HepG2 (cell line): ENCODE measurements around the gene MAP2K3. TPM values are rescaled to one million over a fixed set of nuclear protein-coding genes. Genes with fewer than 3 reads are reported as not detected.

ENCODE experiments used
- ATAC-seq: fragments of 200-7000 bp; cut with Tn5 transposase; 3 replicates; pipeline ENCODE4 v1.9.1; 2020; ENCODE audit warnings: mild to moderate bottlenecking, moderate library complexity
- BruUV-seq: library from RNA; stranded (reverse); fragments of 400-500 nt; replicated peaks from 2 replicates; lab custom pipeline; 2021; lab: Mats Ljungman, UMichigan
- CTCF ChIA-PET: fragments of 300-600 bp; formaldehyde crosslinking; extraction: SDS; loops from one replicate; lab custom pipeline; 2021; ENCODE audit warnings: low total read pairs, inconsistent platforms, low intra/inter-chr PET ratio; lab: Yijun Ruan, JAX
- POLR2A ChIA-PET: fragments of 350-600 bp; sonication (Branson Sonifier 250); formaldehyde crosslinking; loops from one replicate; lab custom pipeline; 2020; ENCODE audit warnings: antibody characterized with exemption, inconsistent platforms; lab: Yijun Ruan, JAX
- DNase-seq: peaks from one replicate; pipeline ENCODE4 v3.0.0-alpha.2; 2015; ENCODE audit warnings: low spot score
- FAIRE-seq: peaks from 3 replicates; lab custom pipeline; 2011; peaks lifted over from hg19 to GRCh38; lab: Jason Lieb, UNC
- H2AFZ ChIP-seq: one replicate; pipeline ENCODE4 v1.6.1; 2011; ENCODE audit warnings: low read length, inconsistent platforms
- H3K27ac ChIP-seq: fragments of 300-600 bp; 3 replicates; pipeline ENCODE4 v1.8.0; 2011; ENCODE audit warnings: mixed run types, mild to moderate bottlenecking, mixed read lengths, low read length, inconsistent platforms; ENCODE audit not compliant: insufficient read depth; ENCODE audit errors: extremely low read length
- H3K27me3 ChIP-seq, 2 experiments: fragments of 200-600 bp in 1 of 2; 2 replicates in 1 of 2; 3 replicates in 1 of 2; pipeline versions ENCODE4 v1.6.0 to v1.8.0; 2011; ENCODE audit warnings: low read length in 2 of 2, mild to moderate bottlenecking in 2 of 2, moderate library complexity in 2 of 2, inconsistent platforms in 1 of 2; ENCODE audit not compliant: insufficient read depth in 2 of 2, control insufficient read depth in 1 of 2
- H3K36me3 ChIP-seq, 2 experiments: fragments of 200-600 bp in 1 of 2; replicated peaks in 1 of 2; 2 replicates in 1 of 2; 3 replicates in 1 of 2; pipeline versions ENCODE4 v1.5.1 to v1.8.0; 2011; ENCODE audit warnings: low read length in 2 of 2, inconsistent platforms in 1 of 2; ENCODE audit not compliant: insufficient read depth in 2 of 2, control insufficient read depth in 1 of 2
- H3K4me1 ChIP-seq: 2 replicates; pipeline ENCODE4 v1.5.1; 2012; ENCODE audit warnings: low read length, inconsistent platforms; ENCODE audit not compliant: insufficient read depth
- H3K4me2 ChIP-seq: 2 replicates; pipeline ENCODE4 v1.6.0; 2011; ENCODE audit warnings: low read depth, low read length, inconsistent platforms
- H3K4me3 ChIP-seq, 3 experiments: fragments of 200-600 bp in 1 of 3; sonication (generic), shearing (Covaris generic) in 1 of 3; replicated peaks in 1 of 3; 2 replicates each; pipeline ENCODE4 v1.5.1; 2011 to 2016; ENCODE audit warnings: low read length in 3 of 3, inconsistent platforms in 2 of 3, low read depth in 2 of 3, mild to moderate bottlenecking in 2 of 3, control low read depth in 1 of 3, mixed read lengths in 1 of 3; ENCODE audit not compliant: insufficient read depth in 1 of 3
- H3K79me2 ChIP-seq: one replicate; pipeline ENCODE4 v1.6.1; 2011; ENCODE audit warnings: low read length, inconsistent platforms; ENCODE audit not compliant: insufficient read depth
- H3K9ac ChIP-seq: 2 replicates; pipeline ENCODE4 v1.6.0; 2011; ENCODE audit warnings: mild to moderate bottlenecking, low read depth, low read length, inconsistent platforms; ENCODE audit not compliant: insufficient read depth
- H3K9me3 ChIP-seq: 2 replicates; pipeline ENCODE4 v1.5.1; 2012; ENCODE audit warnings: mild to moderate bottlenecking, low read length
- H4K20me1 ChIP-seq: 2 replicates; pipeline ENCODE4 v1.6.0; 2011; ENCODE audit warnings: inconsistent platforms, mild to moderate bottlenecking, low read length, moderate library complexity; ENCODE audit not compliant: insufficient read depth
- ATF7-NPFF ChIP-seq: sonication (generic); formaldehyde crosslinking; IDR thresholded peaks from 2 replicates; pipeline ENCODE4 v1.8.1; 2023; ENCODE audit warnings: mild to moderate bottlenecking, low read depth, missing genetic modification reagents, moderate library complexity
- HIVEP1 ChIP-seq: sonication (generic); formaldehyde crosslinking; IDR thresholded peaks from 2 replicates; pipeline ENCODE4 v1.4.0; 2020; ENCODE audit warnings: mild to moderate bottlenecking, missing genetic modification reagents
- KMT2B ChIP-seq: IDR thresholded peaks from 2 replicates; pipeline ENCODE4 v1.6.1; 2016; ENCODE audit warnings: missing genetic modification reagents, missing compliant biosample characterization
- RAD51 ChIP-seq: fragments of 450-650 bp; IDR thresholded peaks from 2 replicates; pipeline ENCODE4 v1.6.1; 2016; ENCODE audit warnings: borderline replicate concordance
- SNAPC2 ChIP-seq: sonication (generic); formaldehyde crosslinking; IDR thresholded peaks from 2 replicates; pipeline ENCODE4 v1.8.1; 2022; ENCODE audit warnings: mild to moderate bottlenecking, missing genetic modification reagents
- SP4 ChIP-seq: sonication (generic); formaldehyde crosslinking; IDR thresholded peaks from 2 replicates; pipeline ENCODE4 v1.8.1; 2023; ENCODE audit warnings: mild to moderate bottlenecking, missing genetic modification reagents
- ZKSCAN8 ChIP-seq: IDR thresholded peaks from 2 replicates; pipeline ENCODE4 v1.6.1; 2016; ENCODE audit warnings: borderline replicate concordance, missing genetic modification reagents, missing compliant biosample characterization
- ZNF256 ChIP-seq: sonication (generic); formaldehyde crosslinking; conservative IDR thresholded peaks from 2 replicates; pipeline ENCODE4 v1.4.0; 2020; ENCODE audit warnings: missing genetic modification reagents
- ZNF343 ChIP-seq: sonication (generic); formaldehyde crosslinking; IDR thresholded peaks from 2 replicates; pipeline ENCODE4 v1.4.0; 2020; ENCODE audit warnings: mild to moderate bottlenecking, missing genetic modification reagents
- ZNF563 ChIP-seq: sonication (generic); formaldehyde crosslinking; IDR thresholded peaks from 2 replicates; pipeline ENCODE4 v1.8.0; 2022; ENCODE audit warnings: mild to moderate bottlenecking, moderate library complexity, missing genetic modification reagents
- ZNF629 ChIP-seq: sonication (generic); formaldehyde crosslinking; conservative IDR thresholded peaks from 2 replicates; pipeline ENCODE4 v1.5.0; 2020; ENCODE audit warnings: missing genetic modification reagents
- ZNF766 ChIP-seq: sonication (generic); formaldehyde crosslinking; IDR thresholded peaks from 2 replicates; pipeline ENCODE4 v1.5.0; 2020; ENCODE audit warnings: missing genetic modification reagents, borderline replicate concordance
- WGBS: methylation state at CpG from one replicate; pipeline ENCODE4 v1.1.6; 2017; ENCODE audit warnings: low lambda C conversion rate; 5-methylcytosine and 5-hydroxymethylcytosine counted together
- in situ Hi-C: cut with HindIII; loops from 2 replicates; pipeline ENCODE4 v1.10.0; 2017; ENCODE audit warnings: low pct_unique_long_range_greater_than_20kb; ENCODE audit not compliant: extremely low pct_ligation_motif_present
- intact Hi-C: fragments of 100-400 bp; cut with micrococcal nuclease; formaldehyde crosslinking; loops from one replicate; pipeline ENCODE4 v1.10.0; 2022; ENCODE audit not compliant: unreplicated experiment
- polyA plus RNA-seq, 8 experiments: library from polyadenylated mRNA; depleted of rRNA in 3 of 8; stranded (reverse) in 7 of 8; unstranded in 1 of 8; fragments of >200 nt; fragmentation: Illumina TruSeq in 4 of 8; extraction: Trizol in 4 of 8; gene quantifications; 2 replicates each; pipeline versions ENCODE4 v1.2.1 to v1.2.3, GENCODE V29; 2011 to 2016; ENCODE audit warnings: low read depth in 4 of 8, missing spikeins in 1 of 8, mixed read lengths in 1 of 8; ENCODE audit not compliant: insufficient read depth in 1 of 8
- total RNA-seq, 5 experiments: library from RNA; depleted of rRNA; stranded (reverse); fragments of >200 nt; fragmentation: Illumina TruSeq; extraction: Trizol; gene quantifications; 2 replicates each; pipeline ENCODE4 v1.2.3, GENCODE V29; 2016; ENCODE audit warnings: low read depth in 1 of 5
- TF ChIP-seq, protein P1 (sequence below), 2 experiments: IDR thresholded peaks; 2 replicates each; pipeline ENCODE4 v1.6.1; 2011 to 2012; ENCODE audit warnings: low read length in 2 of 2, borderline replicate concordance in 1 of 2, low read depth in 1 of 2, mild to moderate bottlenecking in 1 of 2, moderate library complexity in 1 of 2
- TF ChIP-seq, protein P2 (sequence below): IDR thresholded peaks from 2 replicates; pipeline ENCODE4 v1.6.1; 2016; ENCODE audit warnings: low read depth, missing genetic modification reagents, missing compliant biosample characterization

Gene MAP2K3
- total and polyA plus RNA-seq, 2 of the 13 experiments (the other 11 are each of a cell fraction or from before 2014, with no cell fraction given) = 20.5 to 27.4 TPM

DNA sequence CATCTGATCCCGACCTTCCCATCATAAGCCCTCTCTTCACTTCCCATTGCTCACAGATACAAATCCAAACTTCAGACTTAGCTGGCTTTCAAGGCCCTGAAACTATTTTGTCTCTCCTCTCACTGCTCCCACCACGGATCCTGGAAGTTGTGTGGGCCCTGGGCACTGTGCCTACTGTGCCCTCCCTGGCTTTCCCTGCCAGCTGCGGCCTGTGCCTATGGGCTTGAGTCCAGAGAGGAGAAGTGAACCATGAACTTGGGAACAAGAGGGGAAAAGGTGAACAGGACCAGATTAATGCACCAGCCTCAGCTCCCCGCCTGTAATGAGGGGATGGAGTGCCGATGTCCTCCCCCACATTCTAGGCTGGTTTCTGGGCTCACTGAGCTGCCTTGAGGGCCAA is 72.8 kb downstream of the MAP2K3 start:
- DNase-seq (no peak), FAIRE-seq (no peak), ATAC-seq (no peak)
- in situ Hi-C loops = no loop called here
- peaks cover 3 to 19% of the 10 kb centered on the region in 2 experiments; a peak in 3 of 5 replicates for H3K27me3 ChIP-seq
- no peak overlapping the region for H3K4me3 ChIP-seq
- no peaks in the 10 kb centered on the region for H3K9me3 ChIP-seq
- H4K20me1 ChIP-seq = no peaks in the 10 kb centered on the region
- H3K4me1 ChIP-seq = no peaks in the 10 kb centered on the region
- H3K79me2 ChIP-seq = no peaks in the 10 kb centered on the region
- H3K4me2 ChIP-seq = no peak overlapping the region
- H2AFZ ChIP-seq = no peak overlapping the region
- no peak overlapping the region for H3K27ac ChIP-seq
- ChIA-PET POLR2A (no interaction called here), CTCF (no interaction called here)
- intact Hi-C loops = no loop called here
- TF ChIP-seq HIVEP1 (CRISPR knock-in tag) = no peak
- TF ChIP-seq, protein P1, sequence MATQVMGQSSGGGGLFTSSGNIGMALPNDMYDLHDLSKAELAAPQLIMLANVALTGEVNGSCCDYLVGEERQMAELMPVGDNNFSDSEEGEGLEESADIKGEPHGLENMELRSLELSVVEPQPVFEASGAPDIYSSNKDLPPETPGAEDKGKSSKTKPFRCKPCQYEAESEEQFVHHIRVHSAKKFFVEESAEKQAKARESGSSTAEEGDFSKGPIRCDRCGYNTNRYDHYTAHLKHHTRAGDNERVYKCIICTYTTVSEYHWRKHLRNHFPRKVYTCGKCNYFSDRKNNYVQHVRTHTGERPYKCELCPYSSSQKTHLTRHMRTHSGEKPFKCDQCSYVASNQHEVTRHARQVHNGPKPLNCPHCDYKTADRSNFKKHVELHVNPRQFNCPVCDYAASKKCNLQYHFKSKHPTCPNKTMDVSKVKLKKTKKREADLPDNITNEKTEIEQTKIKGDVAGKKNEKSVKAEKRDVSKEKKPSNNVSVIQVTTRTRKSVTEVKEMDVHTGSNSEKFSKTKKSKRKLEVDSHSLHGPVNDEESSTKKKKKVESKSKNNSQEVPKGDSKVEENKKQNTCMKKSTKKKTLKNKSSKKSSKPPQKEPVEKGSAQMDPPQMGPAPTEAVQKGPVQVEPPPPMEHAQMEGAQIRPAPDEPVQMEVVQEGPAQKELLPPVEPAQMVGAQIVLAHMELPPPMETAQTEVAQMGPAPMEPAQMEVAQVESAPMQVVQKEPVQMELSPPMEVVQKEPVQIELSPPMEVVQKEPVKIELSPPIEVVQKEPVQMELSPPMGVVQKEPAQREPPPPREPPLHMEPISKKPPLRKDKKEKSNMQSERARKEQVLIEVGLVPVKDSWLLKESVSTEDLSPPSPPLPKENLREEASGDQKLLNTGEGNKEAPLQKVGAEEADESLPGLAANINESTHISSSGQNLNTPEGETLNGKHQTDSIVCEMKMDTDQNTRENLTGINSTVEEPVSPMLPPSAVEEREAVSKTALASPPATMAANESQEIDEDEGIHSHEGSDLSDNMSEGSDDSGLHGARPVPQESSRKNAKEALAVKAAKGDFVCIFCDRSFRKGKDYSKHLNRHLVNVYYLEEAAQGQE (IDR thresholded peaks at IDR 0.05; ENCODE audit: borderline replicate concordance in 1 of 2, low read depth in 1 of 2, low read length in 2 of 2) = no peak
- no peak for TF ChIP-seq SP4 (CRISPR knock-in tag)
- no peak for TF ChIP-seq ZKSCAN8 (CRISPR knock-in tag)
- TF ChIP-seq RAD51 = no peak
- no peak for TF ChIP-seq ZNF766
- no peak for TF ChIP-seq SNAPC2
- no peak for TF ChIP-seq ZNF629 (CRISPR knock-in tag)
- TF ChIP-seq, protein P2, sequence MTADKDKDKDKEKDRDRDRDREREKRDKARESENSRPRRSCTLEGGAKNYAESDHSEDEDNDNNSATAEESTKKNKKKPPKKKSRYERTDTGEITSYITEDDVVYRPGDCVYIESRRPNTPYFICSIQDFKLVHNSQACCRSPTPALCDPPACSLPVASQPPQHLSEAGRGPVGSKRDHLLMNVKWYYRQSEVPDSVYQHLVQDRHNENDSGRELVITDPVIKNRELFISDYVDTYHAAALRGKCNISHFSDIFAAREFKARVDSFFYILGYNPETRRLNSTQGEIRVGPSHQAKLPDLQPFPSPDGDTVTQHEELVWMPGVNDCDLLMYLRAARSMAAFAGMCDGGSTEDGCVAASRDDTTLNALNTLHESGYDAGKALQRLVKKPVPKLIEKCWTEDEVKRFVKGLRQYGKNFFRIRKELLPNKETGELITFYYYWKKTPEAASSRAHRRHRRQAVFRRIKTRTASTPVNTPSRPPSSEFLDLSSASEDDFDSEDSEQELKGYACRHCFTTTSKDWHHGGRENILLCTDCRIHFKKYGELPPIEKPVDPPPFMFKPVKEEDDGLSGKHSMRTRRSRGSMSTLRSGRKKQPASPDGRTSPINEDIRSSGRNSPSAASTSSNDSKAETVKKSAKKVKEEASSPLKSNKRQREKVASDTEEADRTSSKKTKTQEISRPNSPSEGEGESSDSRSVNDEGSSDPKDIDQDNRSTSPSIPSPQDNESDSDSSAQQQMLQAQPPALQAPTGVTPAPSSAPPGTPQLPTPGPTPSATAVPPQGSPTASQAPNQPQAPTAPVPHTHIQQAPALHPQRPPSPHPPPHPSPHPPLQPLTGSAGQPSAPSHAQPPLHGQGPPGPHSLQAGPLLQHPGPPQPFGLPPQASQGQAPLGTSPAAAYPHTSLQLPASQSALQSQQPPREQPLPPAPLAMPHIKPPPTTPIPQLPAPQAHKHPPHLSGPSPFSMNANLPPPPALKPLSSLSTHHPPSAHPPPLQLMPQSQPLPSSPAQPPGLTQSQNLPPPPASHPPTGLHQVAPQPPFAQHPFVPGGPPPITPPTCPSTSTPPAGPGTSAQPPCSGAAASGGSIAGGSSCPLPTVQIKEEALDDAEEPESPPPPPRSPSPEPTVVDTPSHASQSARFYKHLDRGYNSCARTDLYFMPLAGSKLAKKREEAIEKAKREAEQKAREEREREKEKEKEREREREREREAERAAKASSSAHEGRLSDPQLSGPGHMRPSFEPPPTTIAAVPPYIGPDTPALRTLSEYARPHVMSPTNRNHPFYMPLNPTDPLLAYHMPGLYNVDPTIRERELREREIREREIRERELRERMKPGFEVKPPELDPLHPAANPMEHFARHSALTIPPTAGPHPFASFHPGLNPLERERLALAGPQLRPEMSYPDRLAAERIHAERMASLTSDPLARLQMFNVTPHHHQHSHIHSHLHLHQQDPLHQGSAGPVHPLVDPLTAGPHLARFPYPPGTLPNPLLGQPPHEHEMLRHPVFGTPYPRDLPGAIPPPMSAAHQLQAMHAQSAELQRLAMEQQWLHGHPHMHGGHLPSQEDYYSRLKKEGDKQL (CRISPR knock-in tag) = no peak
- TF ChIP-seq ZNF256 (CRISPR knock-in tag) = no peak
- no peak for TF ChIP-seq ATF7-NPFF
- TF ChIP-seq ZNF563 (CRISPR knock-in tag) = no peak
- TF ChIP-seq ZNF343 (CRISPR knock-in tag) = no peak
- TF ChIP-seq KMT2B = no peak
- no TSS peak for BruUV-seq
- 17% methylated on average over 5 of the region's 5 CpGs for WGBS
- no peaks in the 10 kb centered on the region for H3K36me3 ChIP-seq
- no peak overlapping the region for H3K9ac ChIP-seq
